Measurements from ENCODE around the gene YWHAQ.

- TF ChIP-seq CTCF (IDR thresholded peaks at IDR 0.05) (no peak), GABPA (IDR thresholded peaks at IDR 0.05; ENCODE audit: low read depth) (no peak), TAF1 (IDR thresholded peaks at IDR 0.05; ENCODE audit: borderline replicate concordance, low read depth, low read length) (no peak)
- TF ChIP-seq, protein P1, sequence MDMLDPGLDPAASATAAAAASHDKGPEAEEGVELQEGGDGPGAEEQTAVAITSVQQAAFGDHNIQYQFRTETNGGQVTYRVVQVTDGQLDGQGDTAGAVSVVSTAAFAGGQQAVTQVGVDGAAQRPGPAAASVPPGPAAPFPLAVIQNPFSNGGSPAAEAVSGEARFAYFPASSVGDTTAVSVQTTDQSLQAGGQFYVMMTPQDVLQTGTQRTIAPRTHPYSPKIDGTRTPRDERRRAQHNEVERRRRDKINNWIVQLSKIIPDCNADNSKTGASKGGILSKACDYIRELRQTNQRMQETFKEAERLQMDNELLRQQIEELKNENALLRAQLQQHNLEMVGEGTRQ (IDR thresholded peaks at IDR 0.05; ENCODE audit: borderline replicate concordance, low read depth, low read length), result no peak
Observed at GRCh38 chr2:9637330-9637729, 6.5 kb upstream of the YWHAQ start.

Measured in SK-N-SH (cell line).